Endothelial cell of umbilical vein (primary cell): ENCODE measurements around the gene PLCD1. TPM values are rescaled to one million over a fixed set of nuclear protein-coding genes. Genes with fewer than 3 reads are reported as not detected.
"Not testable (repeated sequence)": the region's sequence is repeated elsewhere in the genome, so short reads cannot be mapped to it uniquely, and the experiment has no call there.

Experiments
- BruUV-seq: library from RNA; stranded (reverse); fragments of 400-500 nt; replicated peaks from 2 replicates; lab custom pipeline; 2021; lab: Mats Ljungman, UMichigan
- CTCF ChIA-PET: fragments of 300-600, 350-600 bp; sonication (Branson Sonifier 250); formaldehyde crosslinking; loops from one replicate; lab custom pipeline; 2021; ENCODE audit warnings: antibody characterized with exemption, inconsistent platforms; lab: Charles Lee
- POLR2A ChIA-PET: fragments of 300-600, 350-600 bp; sonication (Branson Sonifier 250); formaldehyde crosslinking; loops from one replicate; lab custom pipeline; 2021; ENCODE audit warnings: antibody characterized with exemption, inconsistent platforms; lab: Charles Lee
- DNase-seq: peaks from one replicate; pipeline ENCODE4 v3.0.0-alpha.2; 2011; ENCODE audit warnings: low read depth, low spot score
- FAIRE-seq: peaks from 2 replicates; lab custom pipeline; 2011; peaks lifted over from hg19 to GRCh38; lab: Jason Lieb, UNC
- H2AFZ ChIP-seq: 2 replicates; pipeline ENCODE4 v1.6.0; 2012; ENCODE audit warnings: low read depth, low read length, control low read depth, inconsistent platforms
- H3K27ac ChIP-seq: 2 replicates; pipeline ENCODE4 v1.5.1; 2011; ENCODE audit warnings: low read depth, mild to moderate bottlenecking, control low read depth, low read length, moderate library complexity; ENCODE audit not compliant: insufficient read depth
- H3K27me3 ChIP-seq, 2 experiments: 2 replicates each; pipeline versions ENCODE4 v1.6.0 to v1.6.1; 2011; ENCODE audit warnings: low read length in 2 of 2, mixed read lengths in 1 of 2; ENCODE audit not compliant: control insufficient read depth in 2 of 2, insufficient read depth in 2 of 2
- H3K36me3 ChIP-seq, 2 experiments: 2 replicates in 1 of 2; 3 replicates in 1 of 2; pipeline ENCODE4 v1.5.1; 2011; ENCODE audit warnings: low read length in 2 of 2, mild to moderate bottlenecking in 1 of 2, moderate library complexity in 1 of 2; ENCODE audit not compliant: control insufficient read depth in 2 of 2, insufficient read depth in 2 of 2; ENCODE audit errors: extremely low read depth in 1 of 2
- H3K4me1 ChIP-seq: 3 replicates; pipeline ENCODE4 v1.5.1; 2011; ENCODE audit warnings: mild to moderate bottlenecking, low read length; ENCODE audit not compliant: control insufficient read depth, insufficient read depth; ENCODE audit errors: extremely low read depth
- H3K4me2 ChIP-seq: 2 replicates; pipeline ENCODE4 v1.6.1; 2011; ENCODE audit warnings: low read length, control low read depth, mixed read lengths; ENCODE audit not compliant: insufficient read depth
- H3K4me3 ChIP-seq, 3 experiments: fragments of 200-600 bp in 1 of 3; sonication (generic), shearing (Covaris generic) in 1 of 3; replicated peaks in 1 of 3; 2 replicates each; pipeline ENCODE4 v1.5.1; 2011 to 2016; ENCODE audit warnings: control low read depth in 3 of 3, low read length in 3 of 3, mild to moderate bottlenecking in 2 of 3, inconsistent platforms in 1 of 3, low read depth in 1 of 3, moderate library complexity in 1 of 3; ENCODE audit not compliant: insufficient read depth in 1 of 3
- H3K79me2 ChIP-seq: 2 replicates; pipeline ENCODE4 v1.6.0; 2012; ENCODE audit warnings: low read length, inconsistent platforms; ENCODE audit not compliant: control insufficient read depth, insufficient read depth
- H3K9ac ChIP-seq: replicated peaks from 2 replicates; pipeline ENCODE3; 2011; ENCODE audit warnings: low read length, control low read depth; ENCODE audit not compliant: insufficient read depth; ENCODE audit errors: extremely low read depth
- H3K9me1 ChIP-seq: replicated peaks from 3 replicates; pipeline ENCODE4 v1.6.0; 2011; ENCODE audit warnings: mild to moderate bottlenecking, low read length; ENCODE audit not compliant: control insufficient read depth, insufficient read depth; ENCODE audit errors: extremely low read depth
- H3K9me3 ChIP-seq: replicated peaks from 2 replicates; pipeline ENCODE4 v1.5.1; 2012; ENCODE audit warnings: low read length, inconsistent platforms; ENCODE audit not compliant: control insufficient read depth, insufficient read depth
- H4K20me1 ChIP-seq: replicated peaks from 2 replicates; pipeline ENCODE3; 2011; ENCODE audit warnings: mild to moderate bottlenecking, low read length; ENCODE audit not compliant: control insufficient read depth, insufficient read depth; ENCODE audit errors: extremely low read depth
- EZH2 ChIP-seq: IDR thresholded peaks from 2 replicates; pipeline ENCODE4 v1.6.1; 2012; ENCODE audit warnings: borderline replicate concordance, low read depth, mild to moderate bottlenecking, moderate library complexity, low read length, inconsistent platforms; ENCODE audit not compliant: severe bottlenecking
- FOS ChIP-seq: IDR thresholded peaks from 2 replicates; pipeline ENCODE4 v1.6.1; 2011; ENCODE audit warnings: mild to moderate bottlenecking, low read length, moderate library complexity, borderline replicate concordance; ENCODE audit not compliant: insufficient read depth
- GATA2 ChIP-seq: IDR thresholded peaks from 2 replicates; pipeline ENCODE4 v1.7.0; 2011; ENCODE audit warnings: low read depth, mild to moderate bottlenecking, moderate library complexity, mixed read lengths, low read length; ENCODE audit not compliant: insufficient read length, insufficient read depth
- JUN ChIP-seq: IDR thresholded peaks from 2 replicates; pipeline ENCODE4 v1.6.1; 2011; ENCODE audit warnings: borderline replicate concordance, low read depth; ENCODE audit not compliant: insufficient read length, insufficient read depth
- MYC ChIP-seq: IDR thresholded peaks from one replicate; pipeline ENCODE4 v1.6.1; 2011; ENCODE audit warnings: mild to moderate bottlenecking, low read depth, low read length
- POLR2AphosphoS5 ChIP-seq: IDR thresholded peaks from 2 replicates; pipeline ENCODE4 v1.6.1; 2012; ENCODE audit warnings: low read depth, mild to moderate bottlenecking, control low read depth, low read length, moderate library complexity; ENCODE audit not compliant: insufficient read depth
- dilution Hi-C: fragments of 300-500 bp; cut with MboI; formaldehyde crosslinking; loops from one replicate; pipeline ENCODE4 v1.15.0; 2019; ENCODE audit warnings: low sequenced_read_pairs; ENCODE audit not compliant: extremely low pct_ligation_motif_present
- intact Hi-C: fragments of 100-400 bp; cut with micrococcal nuclease; formaldehyde crosslinking; loops from one replicate; pipeline ENCODE4 v1.10.0; 2022
- polyA plus RNA-seq, 4 experiments: library from polyadenylated mRNA; depleted of rRNA in 3 of 4; stranded (reverse) in 3 of 4; unstranded in 1 of 4; fragments of >200 nt; gene quantifications; 2 replicates each; pipeline versions ENCODE4 v1.2.1 to v1.2.3, GENCODE V29; 2011 to 2012; ENCODE audit warnings: missing spikeins in 1 of 4
- total RNA-seq: library from RNA; stranded (reverse); gene quantifications from 2 replicates; pipeline ENCODE4 v1.2.3, GENCODE V29; 2021
- TF ChIP-seq, protein P1 (sequence below): IDR thresholded peaks from 2 replicates; pipeline ENCODE4 v1.6.1; 2011; ENCODE audit not compliant: insufficient read depth, insufficient read length
- TF ChIP-seq, protein P2 (sequence below), 2 donors: IDR thresholded peaks; 1 replicate in 1 of 2; 2 replicates in 1 of 2; pipeline ENCODE4 v1.5.1; 2011; ENCODE audit warnings: low read length in 2 of 2, mild to moderate bottlenecking in 2 of 2, moderate library complexity in 2 of 2, control low read depth in 1 of 2, inconsistent platforms in 1 of 2, low read depth in 1 of 2; ENCODE audit not compliant: insufficient read depth in 1 of 2; ENCODE audit errors: extremely low read depth in 1 of 2

Gene PLCD1
- total and polyA plus RNA-seq, 2 donors (not counting 3 experiments of a cell fraction or from before 2014, with no cell fraction given) = 12.6 to 15.3 TPM

DNA sequence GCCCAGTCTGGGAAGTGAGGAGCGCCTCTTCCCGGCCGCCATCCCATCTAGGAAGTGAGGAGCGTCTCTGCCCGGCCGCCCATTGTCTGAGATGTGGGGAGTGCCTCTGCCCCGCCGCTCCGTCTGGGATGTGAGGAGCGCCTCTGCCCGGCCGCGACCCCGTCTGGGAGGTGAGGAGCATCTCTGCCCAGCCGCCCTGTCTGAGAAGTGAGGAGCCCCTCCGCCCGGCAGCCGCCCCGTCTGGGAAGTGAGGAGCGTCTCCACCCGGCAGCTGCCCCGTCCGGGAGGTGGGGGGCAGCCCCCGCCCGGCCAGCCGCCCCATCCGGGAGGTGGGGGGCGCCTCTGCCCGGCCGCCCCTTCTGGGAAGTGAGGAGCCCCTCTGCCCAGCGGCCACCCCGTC lies 23.8 kb upstream of the PLCD1 start:
- H3K27ac ChIP-seq, CTCF ChIA-PET, DNase-seq, H3K9me1 ChIP-seq, H3K79me2 ChIP-seq, FAIRE-seq, dilution Hi-C loops, H3K4me2 ChIP-seq, H2AFZ ChIP-seq, BruUV-seq, H3K36me3 ChIP-seq, H3K4me3 ChIP-seq, POLR2A ChIA-PET, H3K4me1 ChIP-seq, H3K9ac ChIP-seq, intact Hi-C loops, H4K20me1 ChIP-seq, H3K9me3 ChIP-seq, H3K27me3 ChIP-seq: not testable (repeated sequence)

DNA sequence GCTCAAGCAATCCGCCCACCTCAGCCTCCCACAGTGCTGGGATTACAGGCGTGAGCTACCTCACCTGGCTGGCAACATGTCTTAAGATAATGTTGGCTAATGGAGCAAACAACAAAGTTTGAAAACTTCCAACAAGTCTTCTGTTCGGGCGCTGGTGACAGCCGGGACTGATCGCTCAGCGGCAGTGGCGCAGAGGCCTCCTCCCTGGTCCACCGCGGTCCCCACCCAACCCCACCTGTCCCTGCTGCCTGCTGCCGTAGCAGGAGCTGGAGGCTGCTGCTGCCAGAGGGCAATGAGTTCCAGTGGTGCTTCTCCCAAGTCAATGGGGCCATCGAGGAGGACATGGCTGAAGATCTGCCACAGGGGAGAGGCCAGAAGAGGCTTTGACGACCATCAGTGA lies 21.7 kb upstream of the PLCD1 start:
- ChIA-PET CTCF (no interaction called here), POLR2A (no interaction called here)
- Histone ChIP-seq H3K9me3 (no peaks in the 10 kb centered on the region), H3K79me2 (no peaks in the 10 kb centered on the region), H3K4me2 (no peak overlapping the region), H3K27ac (no peak overlapping the region), H4K20me1 (no peaks in the 10 kb centered on the region), H3K9ac (no peak overlapping the region), H3K4me1 (no peaks in the 10 kb centered on the region), H3K9me1 (no peaks in the 10 kb centered on the region), H3K4me3 (no peak overlapping the region), H3K36me3 (no peaks in the 10 kb centered on the region), H2AFZ (no peak overlapping the region), H3K27me3 (peaks cover 3 to 10% of the 10 kb centered on the region in 2 experiments)
- intact Hi-C loops (no loop called here), dilution Hi-C loops (no loop called here)
- FAIRE-seq (no peak), DNase-seq (no peak)
- no peak for TF ChIP-seq MYC
- no peak for TF ChIP-seq POLR2AphosphoS5
- TF ChIP-seq JUN = no peak
- TF ChIP-seq EZH2 = no peak
- TF ChIP-seq, protein P1, sequence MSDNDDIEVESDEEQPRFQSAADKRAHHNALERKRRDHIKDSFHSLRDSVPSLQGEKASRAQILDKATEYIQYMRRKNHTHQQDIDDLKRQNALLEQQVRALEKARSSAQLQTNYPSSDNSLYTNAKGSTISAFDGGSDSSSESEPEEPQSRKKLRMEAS = no peak
- TF ChIP-seq GATA2 = no peak
- TF ChIP-seq, protein P2, sequence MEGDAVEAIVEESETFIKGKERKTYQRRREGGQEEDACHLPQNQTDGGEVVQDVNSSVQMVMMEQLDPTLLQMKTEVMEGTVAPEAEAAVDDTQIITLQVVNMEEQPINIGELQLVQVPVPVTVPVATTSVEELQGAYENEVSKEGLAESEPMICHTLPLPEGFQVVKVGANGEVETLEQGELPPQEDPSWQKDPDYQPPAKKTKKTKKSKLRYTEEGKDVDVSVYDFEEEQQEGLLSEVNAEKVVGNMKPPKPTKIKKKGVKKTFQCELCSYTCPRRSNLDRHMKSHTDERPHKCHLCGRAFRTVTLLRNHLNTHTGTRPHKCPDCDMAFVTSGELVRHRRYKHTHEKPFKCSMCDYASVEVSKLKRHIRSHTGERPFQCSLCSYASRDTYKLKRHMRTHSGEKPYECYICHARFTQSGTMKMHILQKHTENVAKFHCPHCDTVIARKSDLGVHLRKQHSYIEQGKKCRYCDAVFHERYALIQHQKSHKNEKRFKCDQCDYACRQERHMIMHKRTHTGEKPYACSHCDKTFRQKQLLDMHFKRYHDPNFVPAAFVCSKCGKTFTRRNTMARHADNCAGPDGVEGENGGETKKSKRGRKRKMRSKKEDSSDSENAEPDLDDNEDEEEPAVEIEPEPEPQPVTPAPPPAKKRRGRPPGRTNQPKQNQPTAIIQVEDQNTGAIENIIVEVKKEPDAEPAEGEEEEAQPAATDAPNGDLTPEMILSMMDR (IDR thresholded peaks at IDR 0.05; ENCODE audit: extremely low read depth in 1 of 2, insufficient read depth in 1 of 2, low read depth in 1 of 2, low read length in 2 of 2) = no peak
- TF ChIP-seq FOS = no peak
- no TSS peak for BruUV-seq
